HUES6 (cell line): ENCODE measurements around the gene CERK.
"Not testable (repeated sequence)": the region's sequence is repeated elsewhere in the genome, so short reads cannot be mapped to it uniquely, and the experiment has no call there.

Experiments used
- H3K27ac ChIP-seq: 2 replicates; pipeline ENCODE4 v1.7.0; 2013; ENCODE audit warnings: low read depth, mild to moderate bottlenecking, low read length, inconsistent platforms
- H3K27me3 ChIP-seq: 2 replicates; pipeline ENCODE4 v1.6.1; 2013; ENCODE audit warnings: low read length; ENCODE audit not compliant: control insufficient read depth, insufficient read depth
- H3K36me3 ChIP-seq: 2 replicates; pipeline ENCODE4 v1.6.1; 2013; ENCODE audit warnings: low read length; ENCODE audit not compliant: control insufficient read depth, insufficient read depth
- H3K4me1 ChIP-seq: 2 replicates; pipeline ENCODE4 v1.6.1; 2013; ENCODE audit warnings: low read length; ENCODE audit not compliant: control insufficient read depth, insufficient read depth
- H3K4me3 ChIP-seq: 2 replicates; pipeline ENCODE4 v1.5.1; 2013; ENCODE audit warnings: low read depth, low read length
- H3K9ac ChIP-seq: one replicate; pipeline ENCODE4 v1.6.1; 2013; ENCODE audit warnings: mild to moderate bottlenecking, low read length
- H3K9me3 ChIP-seq: 2 replicates; pipeline ENCODE4 v1.6.1; 2013; ENCODE audit warnings: low read depth, low read length; ENCODE audit not compliant: control insufficient read depth, insufficient read depth

CERK gene, protein sequence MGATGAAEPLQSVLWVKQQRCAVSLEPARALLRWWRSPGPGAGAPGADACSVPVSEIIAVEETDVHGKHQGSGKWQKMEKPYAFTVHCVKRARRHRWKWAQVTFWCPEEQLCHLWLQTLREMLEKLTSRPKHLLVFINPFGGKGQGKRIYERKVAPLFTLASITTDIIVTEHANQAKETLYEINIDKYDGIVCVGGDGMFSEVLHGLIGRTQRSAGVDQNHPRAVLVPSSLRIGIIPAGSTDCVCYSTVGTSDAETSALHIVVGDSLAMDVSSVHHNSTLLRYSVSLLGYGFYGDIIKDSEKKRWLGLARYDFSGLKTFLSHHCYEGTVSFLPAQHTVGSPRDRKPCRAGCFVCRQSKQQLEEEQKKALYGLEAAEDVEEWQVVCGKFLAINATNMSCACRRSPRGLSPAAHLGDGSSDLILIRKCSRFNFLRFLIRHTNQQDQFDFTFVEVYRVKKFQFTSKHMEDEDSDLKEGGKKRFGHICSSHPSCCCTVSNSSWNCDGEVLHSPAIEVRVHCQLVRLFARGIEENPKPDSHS

DNA sequence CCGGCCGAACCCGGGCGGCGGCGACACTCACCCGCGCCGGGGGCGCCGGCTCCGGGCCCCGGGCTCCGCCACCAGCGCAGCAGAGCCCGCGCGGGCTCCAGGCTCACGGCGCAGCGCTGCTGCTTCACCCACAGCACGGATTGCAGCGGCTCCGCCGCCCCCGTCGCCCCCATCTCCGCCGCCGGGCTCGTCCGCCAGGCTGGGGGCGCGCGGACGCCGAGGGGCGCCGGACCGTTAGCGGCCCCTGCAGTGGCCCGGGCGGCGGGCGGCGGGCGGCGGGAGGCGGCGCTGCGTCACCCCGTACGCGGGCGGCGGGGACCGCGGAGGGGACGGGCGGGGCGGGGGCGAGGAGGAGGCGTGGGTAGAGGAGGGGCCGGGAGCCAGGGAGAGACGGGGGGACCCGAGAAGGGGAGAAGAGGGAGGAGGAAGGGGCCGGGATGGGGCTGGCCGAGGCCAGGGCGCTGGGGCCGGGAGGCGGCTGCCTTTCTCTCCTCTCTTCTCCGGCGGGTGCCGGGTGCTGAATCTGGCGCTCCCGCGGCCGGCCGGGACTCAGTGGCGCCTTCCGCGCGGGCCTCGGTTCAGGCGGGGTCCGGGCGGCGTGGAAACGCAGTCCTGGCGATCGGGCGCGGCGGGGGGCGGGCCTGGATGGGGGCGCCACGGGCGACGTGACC is at the start of gene CERK:
Gene CERK (minus strand): TSS at position 277 of the 671 bp plus-strand sequence. CDS start 104 bp downstream, at position 173.
- H3K9ac ChIP-seq: peak within 1 kb of the TSS; percentile 72
- no peaks in the 10 kb centered on the region for H3K27me3 ChIP-seq
- H3K9me3 ChIP-seq: no peaks in the 10 kb centered on the region
- peak within 1 kb of the TSS; percentile 78 for H3K4me3 ChIP-seq
- H3K27ac ChIP-seq: no peak within 1 kb of the TSS
- H3K4me1 ChIP-seq: peaks cover 23% of the 10 kb centered on the region
- 0 out of 2 replicates have a peak, but pooled peaks cover 6% of the 10 kb centered on the region for H3K36me3 ChIP-seq

DNA sequence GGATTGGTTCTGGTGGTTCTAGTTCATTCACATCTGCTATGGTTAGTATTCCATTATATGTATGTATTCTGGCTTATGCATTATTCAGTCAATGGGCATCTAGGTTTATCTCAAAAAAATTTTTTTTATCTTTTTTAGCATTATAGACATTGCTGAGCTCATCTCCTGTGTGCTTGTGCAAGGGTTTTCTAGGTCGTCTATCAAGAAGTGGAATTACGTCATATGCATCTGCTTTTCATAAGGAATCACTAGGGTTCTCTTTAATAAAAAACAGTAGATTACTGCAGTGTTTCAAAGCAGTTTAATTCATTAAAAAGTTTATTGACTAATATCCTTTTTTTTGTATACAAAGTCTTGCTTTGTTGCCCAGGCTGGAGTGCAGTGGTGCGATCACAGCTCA is 45.7 kb upstream of the CERK start:
- no peaks in the 10 kb centered on the region for H3K27me3 ChIP-seq
- H3K9me3 ChIP-seq: no peaks in the 10 kb centered on the region
- no peaks in the 10 kb centered on the region for H3K36me3 ChIP-seq
- no peaks in the 10 kb centered on the region for H3K4me1 ChIP-seq
- no peak overlapping the region for H3K9ac ChIP-seq
- H3K4me3 ChIP-seq: no peak overlapping the region
- H3K27ac ChIP-seq: no peak overlapping the region

DNA sequence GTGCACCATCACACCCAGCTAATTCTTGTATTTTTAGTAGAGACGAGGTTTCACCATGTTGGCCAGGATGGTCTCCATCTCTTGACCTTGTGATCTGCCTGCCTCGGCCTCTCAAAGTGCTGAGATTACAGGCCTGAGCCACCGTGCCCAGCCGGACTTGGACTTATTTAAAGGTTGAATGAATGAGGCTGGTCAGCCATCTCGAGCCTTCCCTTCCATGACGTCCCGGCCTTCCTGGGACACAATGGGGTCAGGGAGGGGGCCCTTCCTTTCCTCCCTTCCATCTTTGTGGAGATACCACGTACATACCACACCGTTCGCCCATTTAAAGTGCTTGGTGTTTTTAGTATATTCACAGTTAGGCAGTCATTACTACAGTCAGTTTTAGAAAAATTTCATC is 44.1 kb upstream of the CERK start:
- not testable (repeated sequence) for H3K9ac ChIP-seq, H3K4me3 ChIP-seq, H3K9me3 ChIP-seq, H3K36me3 ChIP-seq, H3K4me1 ChIP-seq, H3K27me3 ChIP-seq, H3K27ac ChIP-seq

DNA sequence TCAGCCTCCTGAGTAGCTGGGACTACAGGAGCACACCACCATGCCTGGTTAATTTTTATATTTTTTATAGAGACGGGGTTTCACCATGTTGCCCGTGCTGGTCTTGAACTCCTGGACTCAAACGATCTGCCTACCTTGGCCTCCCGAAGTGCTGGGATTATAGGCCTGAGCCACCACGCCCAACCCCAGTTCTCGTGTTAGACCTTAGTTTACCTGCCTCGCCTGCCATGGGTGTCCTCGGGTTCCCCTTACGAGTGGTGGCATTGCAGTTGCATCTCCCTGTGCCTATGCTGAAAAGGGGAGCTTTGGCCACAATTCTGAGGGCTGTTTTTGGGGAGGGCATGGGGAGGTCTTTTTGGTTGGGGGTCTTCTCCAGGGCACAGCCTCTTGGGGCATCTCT is 43.2 kb upstream of the CERK start:
- H3K4me1 ChIP-seq: peaks cover 11% of the 10 kb centered on the region
- no peak overlapping the region for H3K9ac ChIP-seq
- H3K27ac ChIP-seq: no peak overlapping the region
- no peaks in the 10 kb centered on the region for H3K27me3 ChIP-seq
- no peak overlapping the region for H3K4me3 ChIP-seq
- no peaks in the 10 kb centered on the region for H3K9me3 ChIP-seq
- H3K36me3 ChIP-seq: no peaks in the 10 kb centered on the region

DNA sequence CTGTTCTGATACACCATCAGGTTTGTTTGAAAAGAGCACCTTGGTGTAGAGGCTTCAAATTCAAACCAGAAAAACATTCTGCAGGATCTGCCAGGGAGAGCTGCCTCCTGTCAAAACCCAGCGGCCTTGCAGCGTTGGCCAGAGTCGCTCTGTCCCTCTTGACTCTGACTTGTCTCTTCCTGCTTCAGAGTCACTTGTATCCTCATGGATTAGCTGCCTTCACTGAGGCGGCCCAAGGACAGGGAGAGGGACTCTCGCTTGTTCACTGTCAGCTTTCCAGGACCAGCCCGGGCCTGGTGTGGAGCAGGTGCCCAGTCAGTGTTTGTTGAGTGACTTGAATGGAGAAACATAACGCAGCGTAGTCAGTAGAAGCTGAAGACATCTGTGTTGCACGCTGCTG is 42.4 kb upstream of the CERK start:
- Histone ChIP-seq H3K27me3 (no peaks in the 10 kb centered on the region), H3K9ac (no peak overlapping the region), H3K4me1 (peaks cover 19% of the 10 kb centered on the region), H3K9me3 (no peaks in the 10 kb centered on the region), H3K4me3 (no peak overlapping the region), H3K27ac (no peak overlapping the region), H3K36me3 (no peaks in the 10 kb centered on the region)

DNA sequence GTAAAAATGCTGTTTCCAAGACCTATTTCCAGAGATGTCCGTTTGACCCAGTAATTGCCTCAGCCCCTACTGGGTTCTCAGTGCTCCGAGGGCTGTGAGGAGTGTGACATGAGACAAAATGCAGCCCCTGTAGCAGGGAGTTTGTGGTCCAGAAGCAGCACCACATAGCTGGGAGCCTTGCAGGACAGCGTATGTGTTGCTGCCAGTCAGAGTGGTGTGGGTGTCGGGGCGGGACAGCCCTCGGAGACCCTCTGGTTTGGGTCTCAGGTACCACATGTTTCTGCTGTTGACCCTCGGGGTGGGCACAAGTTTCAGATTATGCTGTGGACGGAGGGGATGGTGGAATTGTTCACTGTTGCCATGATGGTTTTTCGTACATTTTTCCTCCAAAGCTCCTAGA is 41.6 kb upstream of the CERK start:
- Histone ChIP-seq H3K4me1 (peaks cover 27% of the 10 kb centered on the region), H3K36me3 (no peaks in the 10 kb centered on the region), H3K27ac (no peak overlapping the region), H3K9me3 (no peaks in the 10 kb centered on the region), H3K4me3 (no peak overlapping the region), H3K9ac (no peak overlapping the region), H3K27me3 (no peaks in the 10 kb centered on the region)

DNA sequence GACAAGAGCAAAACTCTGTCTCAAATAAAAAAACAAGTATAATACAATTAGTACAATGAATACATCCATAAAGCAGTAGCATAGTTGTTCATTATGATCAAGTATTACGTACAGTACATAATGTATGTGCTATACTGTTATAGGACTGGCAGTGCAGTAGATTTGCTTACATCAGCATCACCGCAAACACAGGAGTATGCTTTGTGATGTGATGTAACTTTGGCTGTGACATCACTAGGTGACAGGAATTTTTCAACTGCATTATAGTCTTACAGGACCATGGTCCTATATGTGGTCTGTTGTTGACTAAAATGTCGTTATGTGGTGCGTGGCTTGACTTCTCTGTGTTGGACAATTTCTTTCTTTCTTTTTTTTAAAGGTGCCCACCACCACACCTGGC is 41.0 kb upstream of the CERK start:
- Histone ChIP-seq H3K9ac (no peak overlapping the region), H3K4me1 (peaks cover 34% of the 10 kb centered on the region), H3K27me3 (no peaks in the 10 kb centered on the region), H3K27ac (no peak overlapping the region), H3K4me3 (no peak overlapping the region), H3K36me3 (no peaks in the 10 kb centered on the region), H3K9me3 (no peaks in the 10 kb centered on the region)

DNA sequence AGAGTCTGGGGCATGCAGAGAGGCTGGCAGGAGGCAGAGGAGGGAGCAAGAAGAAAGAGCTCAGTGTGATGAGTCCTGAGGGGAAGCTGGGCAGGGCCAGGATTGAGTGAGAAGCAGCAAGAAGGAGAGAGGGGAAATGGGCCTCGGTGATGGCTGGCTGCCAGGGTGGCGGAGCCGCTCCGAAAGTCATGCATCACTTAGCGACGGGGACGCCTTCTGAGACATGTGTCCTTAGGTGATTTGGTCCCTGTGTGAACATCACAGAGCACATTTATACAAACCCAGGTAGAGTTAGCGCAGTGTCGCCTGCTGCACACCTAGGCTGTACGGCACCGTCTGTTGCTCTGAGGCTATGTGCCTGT is 39.5 kb upstream of the CERK start:
- Histone ChIP-seq H3K9me3 (no peaks in the 10 kb centered on the region), H3K4me3 (no peak overlapping the region), H3K27me3 (no peaks in the 10 kb centered on the region), H3K27ac (no peak overlapping the region), H3K9ac (no peak overlapping the region), H3K4me1 (peaks cover 47% of the 10 kb centered on the region), H3K36me3 (no peaks in the 10 kb centered on the region)

DNA sequence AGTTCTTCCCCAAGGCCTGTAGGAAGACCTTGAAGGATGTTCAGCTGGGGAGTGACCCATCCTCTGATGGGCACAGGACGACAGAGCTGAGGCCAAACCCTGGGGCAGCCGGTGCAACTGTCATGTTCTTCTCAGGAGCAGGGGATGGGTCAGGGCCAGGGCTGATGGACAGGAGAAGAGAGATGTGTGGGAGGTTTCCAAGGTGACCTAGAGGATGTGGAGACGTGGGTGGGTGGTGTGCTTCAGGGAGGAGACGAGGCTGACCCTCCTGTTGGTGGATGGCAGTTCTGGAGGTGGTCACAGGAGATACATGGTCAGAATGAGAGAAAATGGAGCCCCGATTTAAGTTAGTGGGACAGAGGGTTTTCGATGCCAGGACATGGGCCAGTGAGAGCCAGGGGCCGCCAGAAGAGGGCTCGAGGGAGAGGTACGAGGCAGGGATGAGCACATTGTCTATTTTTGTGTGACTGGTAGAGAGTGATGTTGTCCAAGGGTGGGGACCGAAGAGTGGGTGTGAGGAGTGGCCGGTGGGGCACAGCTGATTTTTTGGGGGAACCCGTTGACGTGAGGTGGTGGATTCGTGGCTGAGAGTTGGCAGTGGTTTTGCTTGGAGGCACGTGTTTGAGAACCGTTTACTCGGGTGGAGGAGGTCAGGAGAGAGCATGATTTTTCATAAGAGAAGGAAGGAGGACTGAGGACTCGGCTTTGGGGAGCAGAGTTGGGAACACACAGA is 39.0 kb upstream of the CERK start:
- Histone ChIP-seq H3K4me3 (no peak overlapping the region), H3K4me1 (peaks cover 47% of the 10 kb centered on the region), H3K27ac (no peak overlapping the region; the same call in 1 of the 2 replicates), H3K9me3 (no peaks in the 10 kb centered on the region), H3K9ac (no peak overlapping the region), H3K36me3 (no peaks in the 10 kb centered on the region), H3K27me3 (no peaks in the 10 kb centered on the region)

DNA sequence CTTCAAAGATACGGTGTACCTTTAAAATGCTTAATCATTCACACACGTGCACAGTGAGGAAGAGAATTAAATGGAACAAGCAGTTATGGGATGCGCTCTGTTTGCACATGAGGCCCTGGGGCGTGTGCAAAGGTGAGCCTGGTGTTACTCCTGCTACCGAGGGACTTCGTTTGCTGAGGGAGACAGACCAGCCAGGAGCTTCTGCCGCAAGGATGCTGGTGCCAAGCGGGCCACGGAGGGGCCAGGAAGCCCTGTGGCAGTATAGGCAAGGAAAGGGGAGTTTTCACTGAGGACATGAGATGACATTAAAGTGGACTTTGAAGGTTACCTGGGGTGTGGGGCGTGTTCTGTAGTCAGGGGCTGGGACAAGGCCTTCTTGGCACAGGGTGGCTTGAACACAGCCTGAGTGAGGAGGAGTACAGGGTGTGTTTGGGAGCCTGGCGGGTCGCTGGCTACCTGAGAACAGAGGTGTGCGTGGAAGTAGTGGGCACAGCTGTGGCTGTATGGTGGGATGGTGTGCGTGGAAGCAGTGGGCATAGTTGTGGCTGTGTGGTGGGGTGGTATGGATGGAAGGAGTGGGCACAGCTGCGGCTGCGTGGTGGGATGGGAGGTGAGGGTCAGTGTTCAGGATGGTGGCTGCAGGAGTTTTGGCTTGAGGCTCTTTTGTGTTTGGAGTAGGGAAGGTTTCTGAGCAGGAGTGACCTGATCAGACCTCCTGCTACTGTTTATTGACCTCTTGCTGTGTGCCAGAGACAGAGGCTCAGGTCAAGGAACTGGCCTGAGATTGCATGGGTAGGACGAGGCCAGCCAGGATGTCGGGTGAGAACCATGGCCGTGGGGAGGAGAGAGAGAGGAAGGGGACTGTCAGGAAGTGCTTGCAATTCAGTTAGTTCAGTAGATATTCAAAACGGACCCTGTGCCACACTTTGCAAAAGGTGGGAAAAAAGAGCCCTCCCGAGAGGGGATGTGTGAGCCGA is 38.1 kb upstream of the CERK start:
- H3K9me3 ChIP-seq: no peaks in the 10 kb centered on the region
- no peak overlapping the region for H3K9ac ChIP-seq
- H3K27me3 ChIP-seq: no peaks in the 10 kb centered on the region
- H3K27ac ChIP-seq: no peak overlapping the region; the same call in 1 of the 2 replicates
- peaks cover 47% of the 10 kb centered on the region for H3K4me1 ChIP-seq
- H3K4me3 ChIP-seq: no peak overlapping the region
- H3K36me3 ChIP-seq: no peaks in the 10 kb centered on the region
